ENCODE measurements around the gene DAPK1.

DNA sequence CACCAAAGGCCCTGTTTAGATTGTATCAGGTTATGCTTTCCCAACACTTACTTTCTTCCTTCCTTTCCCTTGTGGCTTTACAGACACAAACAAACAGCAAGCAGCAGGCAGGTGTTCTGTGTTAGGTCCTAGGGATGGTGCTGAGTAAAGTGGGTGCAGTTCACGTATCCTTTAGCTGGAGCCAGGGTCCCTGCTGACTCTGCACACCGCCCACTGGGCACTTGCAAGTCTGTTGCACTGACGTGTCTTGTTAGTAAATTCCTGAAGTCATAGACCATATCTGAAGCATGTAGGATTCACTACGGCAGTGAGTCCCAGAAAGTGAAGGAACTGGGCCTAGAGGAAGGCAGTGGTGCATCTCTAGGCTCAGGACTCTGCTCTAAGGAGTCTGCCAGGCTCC lies 96.5 kb downstream of the DAPK1 start:
- TF ChIP-seq, protein P1, sequence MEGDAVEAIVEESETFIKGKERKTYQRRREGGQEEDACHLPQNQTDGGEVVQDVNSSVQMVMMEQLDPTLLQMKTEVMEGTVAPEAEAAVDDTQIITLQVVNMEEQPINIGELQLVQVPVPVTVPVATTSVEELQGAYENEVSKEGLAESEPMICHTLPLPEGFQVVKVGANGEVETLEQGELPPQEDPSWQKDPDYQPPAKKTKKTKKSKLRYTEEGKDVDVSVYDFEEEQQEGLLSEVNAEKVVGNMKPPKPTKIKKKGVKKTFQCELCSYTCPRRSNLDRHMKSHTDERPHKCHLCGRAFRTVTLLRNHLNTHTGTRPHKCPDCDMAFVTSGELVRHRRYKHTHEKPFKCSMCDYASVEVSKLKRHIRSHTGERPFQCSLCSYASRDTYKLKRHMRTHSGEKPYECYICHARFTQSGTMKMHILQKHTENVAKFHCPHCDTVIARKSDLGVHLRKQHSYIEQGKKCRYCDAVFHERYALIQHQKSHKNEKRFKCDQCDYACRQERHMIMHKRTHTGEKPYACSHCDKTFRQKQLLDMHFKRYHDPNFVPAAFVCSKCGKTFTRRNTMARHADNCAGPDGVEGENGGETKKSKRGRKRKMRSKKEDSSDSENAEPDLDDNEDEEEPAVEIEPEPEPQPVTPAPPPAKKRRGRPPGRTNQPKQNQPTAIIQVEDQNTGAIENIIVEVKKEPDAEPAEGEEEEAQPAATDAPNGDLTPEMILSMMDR (IDR thresholded peaks at IDR 0.05; ENCODE audit: insufficient read depth, low read depth, low read length), result no peak
- no peak for TF ChIP-seq EZH2 (IDR thresholded peaks at IDR 0.05; ENCODE audit: insufficient read depth, low read length)
